T follicular helper cell (primary cell): Measurements from ENCODE around the gene DIAPH3.

Source experiments
- DNase-seq: peaks from one replicate; pipeline ENCODE4 v3.0.0-alpha.2; 2020; ENCODE audit warnings: low read depth

DIAPH3 gene

GRCh38 chr13:60026286-60026685, 137.4 kb downstream of the DIAPH3 start:
- no peak for DNase-seq

- DNase-seq = no peak
Measured at GRCh38 chr13:60020288-60020687, 143.4 kb downstream of the DIAPH3 start.

GRCh38 chr13:60019119-60019993, 144.4 kb downstream of the DIAPH3 start:
- no peak for DNase-seq

GRCh38 chr13:60018536-60018935, 145.2 kb downstream of the DIAPH3 start:
- DNase-seq = no peak

GRCh38 chr13:60016229-60016628, 147.5 kb downstream of the DIAPH3 start:
- no peak for DNase-seq

- no peak for DNase-seq
Measured at GRCh38 chr13:60013166-60013565, 150.6 kb downstream of the DIAPH3 start.

- DNase-seq = no peak
Measured at GRCh38 chr13:60012488-60012887, 151.2 kb downstream of the DIAPH3 start.

- DNase-seq = no peak
Measured at GRCh38 chr13:60009300-60010253, 154.2 kb downstream of the DIAPH3 start.

- DNase-seq = no peak
Measured at GRCh38 chr13:60001889-60002288, 161.8 kb downstream of the DIAPH3 start.

GRCh38 chr13:60000976-60001375, 162.8 kb downstream of the DIAPH3 start:
- no peak for DNase-seq

- no peak for DNase-seq
Measured at GRCh38 chr13:60000081-60000480, 163.6 kb downstream of the DIAPH3 start.

GRCh38 chr13:59997976-59998375, 165.8 kb downstream of the DIAPH3 start:
- no peak for DNase-seq

- DNase-seq = no peak
Measured at GRCh38 chr13:59996461-59996980, 167.2 kb downstream of the DIAPH3 start.

GRCh38 chr13:59991395-59991794, 172.3 kb downstream of the DIAPH3 start:
- DNase-seq = no peak

- DNase-seq = no peak
Measured at GRCh38 chr13:59982631-59983382, 180.9 kb downstream of the DIAPH3 start.

- DNase-seq = no peak
Measured at GRCh38 chr13:59979589-59979988, 184.1 kb downstream of the DIAPH3 start.

- no peak for DNase-seq
Measured at GRCh38 chr13:59978862-59979261, 184.9 kb downstream of the DIAPH3 start.

- no peak for DNase-seq
Measured at GRCh38 chr13:59976856-59977255, 186.9 kb downstream of the DIAPH3 start.

- no peak for DNase-seq
Measured at GRCh38 chr13:59975807-59976435, 187.8 kb downstream of the DIAPH3 start.

- DNase-seq = no peak
Measured at GRCh38 chr13:59970847-59971246, 192.9 kb downstream of the DIAPH3 start.

GRCh38 chr13:59963827-59964226, 199.9 kb downstream of the DIAPH3 start:
- no peak for DNase-seq
